OCI-LY7 (cell line): Measurements from ENCODE around the gene ZNF526.

Source experiments
- EZH2phosphoT487 ChIP-seq: fragments of 200-600 bp; sonication (generic); IDR thresholded peaks from 2 replicates; pipeline ENCODE4 v1.6.1; 2018; ENCODE audit warnings: low read depth, borderline replicate concordance, mild to moderate bottlenecking, mixed run types, antibody characterized with exemption, low read length, moderate library complexity, mixed read lengths
- TF ChIP-seq, protein P1 (sequence below): fragments of 200-600 bp; sonication (generic); conservative IDR thresholded peaks from 2 replicates; pipeline ENCODE4 v1.5.1; 2014; ENCODE audit warnings: mild to moderate bottlenecking, antibody characterized with exemption, low read length, moderate library complexity, mixed read lengths

DNA sequence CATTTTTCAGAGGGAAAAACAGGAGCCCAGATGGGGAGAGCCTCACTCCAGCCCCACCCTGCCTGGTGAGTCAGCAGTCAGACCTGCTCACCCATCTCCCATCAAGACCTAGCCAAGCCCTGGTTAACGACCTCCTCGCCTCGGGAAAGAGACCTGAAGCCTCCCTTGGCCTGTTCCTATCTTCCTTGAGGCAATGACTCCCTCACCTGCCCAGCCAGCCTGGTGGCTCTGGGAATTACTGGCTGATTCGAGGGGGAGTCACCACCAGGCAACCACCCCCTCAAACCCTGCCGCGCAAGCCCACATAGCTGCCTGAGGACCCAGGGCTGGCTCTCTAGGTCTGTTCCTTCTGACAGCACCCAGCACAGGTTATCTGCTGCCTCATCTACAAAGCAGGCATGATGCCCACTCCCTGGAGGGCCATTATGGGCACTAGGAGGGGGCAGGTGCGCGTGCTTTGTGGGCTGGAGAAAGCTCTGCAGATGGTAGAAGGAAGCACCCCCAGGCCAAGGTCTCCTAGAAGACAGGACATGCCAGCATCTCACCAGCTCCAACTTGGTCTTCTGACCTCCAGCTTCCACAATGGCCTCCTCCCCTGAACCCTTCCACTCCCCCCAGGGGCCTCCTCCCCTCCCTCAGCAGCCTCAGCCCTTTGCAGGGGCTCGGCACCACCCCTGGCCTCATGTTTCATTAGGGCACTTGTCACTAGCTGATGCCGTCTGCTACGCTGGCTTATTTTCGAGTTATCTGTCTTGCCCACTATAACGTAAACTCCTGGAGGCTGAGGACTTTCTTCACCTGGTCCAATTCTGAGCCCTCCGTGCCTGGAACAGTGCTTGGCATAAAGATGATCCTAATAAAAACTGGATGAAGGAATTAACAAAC, 13.0 kb upstream of the ZNF526 start:
- TF ChIP-seq, protein P1, sequence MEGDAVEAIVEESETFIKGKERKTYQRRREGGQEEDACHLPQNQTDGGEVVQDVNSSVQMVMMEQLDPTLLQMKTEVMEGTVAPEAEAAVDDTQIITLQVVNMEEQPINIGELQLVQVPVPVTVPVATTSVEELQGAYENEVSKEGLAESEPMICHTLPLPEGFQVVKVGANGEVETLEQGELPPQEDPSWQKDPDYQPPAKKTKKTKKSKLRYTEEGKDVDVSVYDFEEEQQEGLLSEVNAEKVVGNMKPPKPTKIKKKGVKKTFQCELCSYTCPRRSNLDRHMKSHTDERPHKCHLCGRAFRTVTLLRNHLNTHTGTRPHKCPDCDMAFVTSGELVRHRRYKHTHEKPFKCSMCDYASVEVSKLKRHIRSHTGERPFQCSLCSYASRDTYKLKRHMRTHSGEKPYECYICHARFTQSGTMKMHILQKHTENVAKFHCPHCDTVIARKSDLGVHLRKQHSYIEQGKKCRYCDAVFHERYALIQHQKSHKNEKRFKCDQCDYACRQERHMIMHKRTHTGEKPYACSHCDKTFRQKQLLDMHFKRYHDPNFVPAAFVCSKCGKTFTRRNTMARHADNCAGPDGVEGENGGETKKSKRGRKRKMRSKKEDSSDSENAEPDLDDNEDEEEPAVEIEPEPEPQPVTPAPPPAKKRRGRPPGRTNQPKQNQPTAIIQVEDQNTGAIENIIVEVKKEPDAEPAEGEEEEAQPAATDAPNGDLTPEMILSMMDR: no peak
- TF ChIP-seq EZH2phosphoT487: no peak
